K562 (cell line): ENCODE results near the gene POLA1. TPM values are rescaled to one million over a fixed set of nuclear protein-coding genes. Genes with fewer than 3 reads are reported as not detected.

Experiments used
- ATAC-seq: fragments of 200-7000 bp; cut with Tn5 transposase; 3 replicates; pipeline ENCODE4 v1.9.1; 2020; ENCODE audit warnings: moderate library complexity
- BruUV-seq: library from RNA; stranded (reverse); fragments of 400-500 nt; replicated peaks from 2 replicates; lab custom pipeline; 2021; lab: Mats Ljungman, UMichigan
- CTCF ChIA-PET: fragments of 300-600 bp; formaldehyde crosslinking; extraction: SDS; loops from one replicate; lab custom pipeline; 2021; ENCODE audit warnings: low intra/inter-chr PET ratio; lab: Yijun Ruan, JAX
- POLR2A ChIA-PET: fragments of 300-600, 350-650 bp; sonication (Branson Sonifier 250); formaldehyde crosslinking; extraction: SDS; loops from one replicate; lab custom pipeline; 2021; ENCODE audit warnings: antibody characterized with exemption, inconsistent platforms; lab: Yijun Ruan, JAX
- DNase-seq, 4 experiments: peaks; one replicate each; pipeline versions ENCODE4 v3.0.0 to v3.0.0-alpha.2; 2011 to 2018; ENCODE audit warnings: low spot score in 3 of 4, mixed read lengths in 3 of 4; ENCODE audit errors: extremely low read depth in 1 of 4
- FAIRE-seq: peaks from 2 replicates; lab custom pipeline; 2011; peaks lifted over from hg19 to GRCh38; lab: Jason Lieb, UNC
- H2AFZ ChIP-seq: 2 replicates; pipeline ENCODE4 v1.6.0; 2011; ENCODE audit warnings: low read depth, low read length, control low read depth, inconsistent platforms
- H3K27ac ChIP-seq: fragments of 200-600 bp; 3 replicates; pipeline ENCODE4 v1.8.0; 2011; ENCODE audit warnings: low read depth, mild to moderate bottlenecking, control low read depth, inconsistent platforms, low read length, moderate library complexity, mixed read lengths; ENCODE audit errors: extremely low read depth
- H3K27me3 ChIP-seq, 2 experiments: fragments of 300-600 bp in 1 of 2; 2 replicates in 1 of 2; 3 replicates in 1 of 2; pipeline versions ENCODE4 v1.6.0 to v1.8.0; 2011; ENCODE audit warnings: inconsistent platforms in 2 of 2, low read length in 2 of 2, mild to moderate bottlenecking in 1 of 2, mixed read lengths in 1 of 2, moderate library complexity in 1 of 2; ENCODE audit not compliant: control insufficient read depth in 2 of 2, insufficient read depth in 2 of 2
- H3K36me3 ChIP-seq: fragments of 300-600 bp; 3 replicates; pipeline ENCODE4 v1.8.0; 2011; ENCODE audit warnings: mild to moderate bottlenecking, low read length, inconsistent platforms; ENCODE audit not compliant: control insufficient read depth, insufficient read depth
- H3K4me1 ChIP-seq, 2 experiments: fragments of 200-600 bp in 1 of 2; replicated peaks in 1 of 2; 2 replicates in 1 of 2; 3 replicates in 1 of 2; pipeline versions ENCODE4 v1.5.1 to v1.8.0; 2011; ENCODE audit warnings: inconsistent platforms in 2 of 2, low read length in 2 of 2, mild to moderate bottlenecking in 1 of 2, mixed read lengths in 1 of 2, moderate library complexity in 1 of 2; ENCODE audit not compliant: control insufficient read depth in 2 of 2, insufficient read depth in 2 of 2
- H3K4me2 ChIP-seq: 2 replicates; pipeline ENCODE4 v1.6.1; 2011; ENCODE audit warnings: low read length, control low read depth, inconsistent platforms, mixed read lengths; ENCODE audit not compliant: insufficient read depth
- H3K4me3 ChIP-seq: fragments of 200-600 bp; sonication (generic), shearing (Covaris generic); 2 replicates; pipeline ENCODE4 v1.5.1; 2016; ENCODE audit warnings: control low read depth, inconsistent platforms
- H3K79me2 ChIP-seq: fragments of 200-600 bp; 3 replicates; pipeline ENCODE4 v1.8.0; 2011; ENCODE audit warnings: low read length, inconsistent platforms; ENCODE audit not compliant: control insufficient read depth, insufficient read depth
- H3K9ac ChIP-seq, 2 experiments: 2 replicates each; pipeline versions ENCODE4 v1.6.0 to v1.6.1; 2011; ENCODE audit warnings: low read depth in 2 of 2, low read length in 2 of 2, control low read depth in 1 of 2, inconsistent platforms in 1 of 2, mild to moderate bottlenecking in 1 of 2, mixed read lengths in 1 of 2; ENCODE audit not compliant: insufficient read depth in 1 of 2
- H3K9me1 ChIP-seq: one replicate; pipeline ENCODE4 v1.6.0; 2011; ENCODE audit warnings: inconsistent platforms, mild to moderate bottlenecking, low read length, moderate library complexity; ENCODE audit not compliant: control insufficient read depth, insufficient read depth
- H3K9me3 ChIP-seq: replicated peaks from 2 replicates; pipeline ENCODE4 v1.5.1; 2011; ENCODE audit warnings: low read depth, low read length, inconsistent platforms; ENCODE audit not compliant: control insufficient read depth, insufficient read depth
- H4K20me1 ChIP-seq: replicated peaks from 2 replicates; pipeline ENCODE4 v1.6.1; 2011; ENCODE audit warnings: low read length, inconsistent platforms, mixed read lengths; ENCODE audit not compliant: control insufficient read depth, insufficient read depth
- CBX1 ChIP-seq: sonication (generic); IDR thresholded peaks from 2 replicates; pipeline ENCODE4 v1.6.1; 2016; ENCODE audit warnings: antibody characterized with exemption, low read depth, mild to moderate bottlenecking
- CCAR2 ChIP-seq: fragments of 200-400 bp; formaldehyde crosslinking; IDR thresholded peaks from 2 replicates; pipeline ENCODE4 v1.6.1; 2017; ENCODE audit warnings: mild to moderate bottlenecking, low read depth, low read length
- CLOCK ChIP-seq: fragments of 250-450 bp; sonication (Bioruptor Pico); IDR thresholded peaks from 2 replicates; pipeline ENCODE4 v1.4.0; 2020; ENCODE audit warnings: mild to moderate bottlenecking, moderate library complexity, borderline replicate concordance
- ERF ChIP-seq: fragments of 450-650 bp; formaldehyde crosslinking; IDR thresholded peaks from 2 replicates; pipeline ENCODE4 v1.4.0; 2020; ENCODE audit warnings: mild to moderate bottlenecking, mixed read lengths
- ETV5 ChIP-seq: sonication (generic); formaldehyde crosslinking; IDR thresholded peaks from 2 replicates; pipeline ENCODE4 v1.4.0; 2020; ENCODE audit warnings: low read depth, mild to moderate bottlenecking, missing genetic modification reagents
- KAT7 ChIP-seq: sonication (generic); formaldehyde crosslinking; IDR thresholded peaks from 2 replicates; pipeline ENCODE4 v1.8.0; 2022; ENCODE audit warnings: missing genetic modification reagents, mild to moderate bottlenecking, borderline replicate concordance
- MTA1 ChIP-seq: fragments of 450-650 bp; IDR thresholded peaks from 2 replicates; pipeline ENCODE4 v1.6.1; 2017; ENCODE audit warnings: borderline replicate concordance
- NCOA4 ChIP-seq: fragments of 450-650 bp; IDR thresholded peaks from 2 replicates; pipeline ENCODE4 v1.6.1; 2018; ENCODE audit warnings: mild to moderate bottlenecking; ENCODE audit not compliant: partially characterized antibody
- STAT5B ChIP-seq: fragments of 250-450 bp; sonication (Bioruptor Pico); IDR thresholded peaks from 2 replicates; pipeline ENCODE4 v1.8.0; 2021; ENCODE audit warnings: mild to moderate bottlenecking, inconsistent platforms
- YY1 ChIP-seq, 3 experiments: IDR thresholded peaks; 2 replicates each; pipeline ENCODE4 v1.6.1; 2011; ENCODE audit warnings: low read length in 2 of 3, mild to moderate bottlenecking in 2 of 3, moderate library complexity in 2 of 3, borderline replicate concordance in 1 of 3, control low read depth in 1 of 3, low read depth in 1 of 3; ENCODE audit not compliant: insufficient read depth in 3 of 3, insufficient replicate concordance in 2 of 3, control insufficient read depth in 1 of 3, insufficient read length in 1 of 3; ENCODE audit errors: extremely low read depth in 1 of 3
- ZBTB8A ChIP-seq: fragments of 450-650 bp; IDR thresholded peaks from 2 replicates; pipeline ENCODE4 v1.6.1; 2018; ENCODE audit warnings: mild to moderate bottlenecking, moderate library complexity; ENCODE audit not compliant: partially characterized antibody
- ZNF584 ChIP-seq: fragments of 200-800 bp; sonication (Bioruptor generic); IDR thresholded peaks from 2 replicates; pipeline ENCODE4 v1.6.1; 2016; ENCODE audit warnings: low read depth, mild to moderate bottlenecking, missing genetic modification characterization, missing compliant biosample characterization
- ZNF717 ChIP-seq: fragments of 250-450 bp; sonication (Bioruptor Pico); IDR thresholded peaks from 2 replicates; pipeline ENCODE4 v1.5.0; 2021
- WGBS: fragments of 100-300 bp; shearing (Covaris generic); methylation state at CpG from one replicate; pipeline ENCODE4 v1.1.6; 2016; ENCODE audit warnings: low coverage, mixed read lengths; ENCODE audit not compliant: insufficient coverage; ENCODE audit errors: missing lambda C conversion rate; 5-methylcytosine and 5-hydroxymethylcytosine counted together
- in situ Hi-C: fragments of 300-500 bp; cut with MboI; formaldehyde crosslinking; loops from 4 replicates; pipeline ENCODE4 v1.15.0; 2018; ENCODE audit warnings: inconsistent platforms, mixed read lengths
- intact Hi-C: fragments of 100-400 bp; cut with micrococcal nuclease; formaldehyde crosslinking; loops from 2 replicates; pipeline ENCODE4 v1.14.2; 2022
- polyA plus RNA-seq, 8 experiments: library from polyadenylated mRNA; depleted of rRNA in 4 of 8; stranded (reverse) in 5 of 8; unstranded in 3 of 8; fragments of >200 nt; fragmentation: Nextera tagmentation in 2 of 8; fragmentation: Illumina TruSeq in 1 of 8; extraction: Ambion mirVana in 2 of 8; extraction: Trizol in 1 of 8; gene quantifications; 2 replicates each; pipeline versions ENCODE4 v1.2.1 to v1.2.3, GENCODE V29; 2011 to 2014; ENCODE audit warnings: inconsistent platforms in 1 of 8, missing spikeins in 1 of 8
- total RNA-seq, 7 experiments: library from RNA; depleted of rRNA in 6 of 7; stranded (reverse); fragments of >200 nt in 6 of 7; fragmentation: Illumina TruSeq in 2 of 7; extraction: Trizol in 2 of 7; gene quantifications; 2 replicates each; pipeline versions ENCODE4 v1.2.1 to v1.2.3, GENCODE V29; 2011 to 2021; ENCODE audit warnings: low replicate concordance in 1 of 7

POLA1 gene
- total and polyA plus RNA-seq, 9 of the 15 experiments (the other 6 are each of a cell fraction or from before 2014, with no cell fraction given), result 8.6 to 48.4 (median 27.4) TPM

- CTCF ChIA-PET, result no interaction called here
- intact Hi-C loops, result no loop called here
These were observed 66.8 kb downstream of the POLA1 start for GRCh38 chrX:24760363-24761000.

GRCh38 chrX:24761306-24761705, 67.6 kb downstream of the POLA1 start:
- intact Hi-C loops, result no loop called here
- Histone ChIP-seq H4K20me1 (no peaks in the 10 kb centered on the region), H2AFZ (no peak overlapping the region), H3K36me3 (peaks cover 72% of the 10 kb centered on the region), H3K9me3 (no peaks in the 10 kb centered on the region), H3K4me3 (no peak overlapping the region), H3K4me2 (no peak overlapping the region), H3K4me1 (no peaks in the 10 kb centered on the region), H3K9ac (no peak overlapping the region), H3K27me3 (no peaks in the 10 kb centered on the region), H3K79me2 (no peaks in the 10 kb centered on the region), H3K27ac (no peak overlapping the region), H3K9me1 (no peaks in the 10 kb centered on the region)
- BruUV-seq, result no TSS peak
- CTCF ChIA-PET, result no interaction called here
- DNase-seq, result no peak
- in situ Hi-C loops, result no loop called here
- FAIRE-seq, result no peak
- no peak for ATAC-seq
- POLR2A ChIA-PET, result interaction anchor here (0.9 kb wide), 1 partner anchor 12 kb away, joined by 4 read pairs; no protein-coding TSS in a partner anchor
- 94% methylated on average over 6 of the region's 6 CpGs for WGBS
- TF ChIP-seq NCOA4 (no peak), ZNF584 (CRISPR knock-in tag) (no peak), YY1 (IDR thresholded peaks at IDR 0.05; ENCODE audit: borderline replicate concordance in 1 of 3, control insufficient read depth in 1 of 3, extremely low read depth in 1 of 3, insufficient read depth in 3 of 3, insufficient read length in 1 of 3, insufficient replicate concordance in 2 of 3, low read depth in 1 of 3, low read length in 2 of 3) (no peak), CCAR2 (no peak), ZBTB8A (no peak), ETV5 (CRISPR knock-in tag) (no peak), STAT5B (no peak), CLOCK (CRISPR knock-in tag) (no peak), MTA1 (no peak), ERF (CRISPR knock-in tag) (no peak), KAT7 (CRISPR knock-in tag) (no peak), CBX1 (no peak)

More at GRCh38 chrX:24760363-24761000, 66.8 kb downstream of the POLA1 start:
- Histone ChIP-seq H4K20me1 (no peaks in the 10 kb centered on the region), H3K27ac (no peak overlapping the region), H3K36me3 (peaks cover 69% of the 10 kb centered on the region), H2AFZ (no peak overlapping the region), H3K4me1 (no peaks in the 10 kb centered on the region), H3K9me3 (no peaks in the 10 kb centered on the region), H3K4me3 (no peak overlapping the region), H3K79me2 (no peaks in the 10 kb centered on the region), H3K9ac (no peak overlapping the region), H3K9me1 (no peaks in the 10 kb centered on the region), H3K4me2 (no peak overlapping the region), H3K27me3 (no peaks in the 10 kb centered on the region)
- ATAC-seq, result no peak
- WGBS, result 95% methylated on average over 3 of the region's 4 CpGs
- TF ChIP-seq ZNF717 (CRISPR knock-in tag), result no peak
- BruUV-seq, result no TSS peak
- no peak for DNase-seq
- in situ Hi-C loops, result no loop called here
- FAIRE-seq, result no peak
- POLR2A ChIA-PET, result no interaction called here
